ENCODE results near the gene APEX2. TPM values are rescaled to one million over a fixed set of nuclear protein-coding genes. Genes with fewer than 3 reads are reported as not detected.
A peak's percentile ranks its signal among the peaks of the same experiment; 100 is the strongest.

APEX2 gene
- total RNA-seq, 1 donor from 2014 or later: 15.0 TPM

DNA sequence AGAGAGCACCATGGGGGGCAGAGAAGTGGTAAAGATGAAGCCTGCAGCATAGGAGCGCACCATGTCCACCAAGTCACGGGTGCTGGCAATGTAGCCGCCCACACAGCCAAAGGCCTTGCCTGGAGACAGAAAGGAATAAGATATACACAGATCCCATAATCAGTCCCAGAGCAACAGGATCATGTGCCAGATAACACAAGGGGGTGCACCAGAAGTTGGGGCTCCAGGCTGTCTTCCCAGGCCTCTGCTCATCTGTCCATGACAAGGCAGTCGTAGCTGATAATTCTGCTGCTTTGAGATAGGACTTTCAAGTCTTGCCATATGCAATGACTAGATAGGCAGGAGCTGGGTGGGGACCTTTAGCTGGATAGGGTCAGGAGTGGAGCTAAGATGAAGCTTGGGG is 14.7 kb downstream of the APEX2 start:
- DNase-seq (ENCODE audit: low read depth): no peak
- Mint-ChIP-seq H3K36me3 (ENCODE audit: low read depth, unreplicated experiment) (no peaks in the 10 kb centered on the region), H3K27ac (ENCODE audit: unreplicated experiment) (no peak overlapping the region), H3K4me1 (ENCODE audit: low read depth, unreplicated experiment) (no peaks in the 10 kb centered on the region), H3K4me3 (ENCODE audit: unreplicated experiment) (no peak overlapping the region), H3K9me3 (ENCODE audit: unreplicated experiment) (no peaks in the 10 kb centered on the region), H3K27me3 (ENCODE audit: low read depth, unreplicated experiment) (no peaks in the 10 kb centered on the region)
- Histone ChIP-seq H3K4me2 (ENCODE audit: low read length) (no peak overlapping the region), H2AFZ (ENCODE audit: low read depth, low read length) (no peak overlapping the region), H3K79me2 (ENCODE audit: insufficient read depth, low read length) (no peaks in the 10 kb centered on the region), H3K27ac (ENCODE audit: low read depth, low read length) (no peak overlapping the region), H4K20me1 (ENCODE audit: insufficient read depth, low read length) (no peaks in the 10 kb centered on the region), H3K4me1 (ENCODE audit: insufficient read depth, low read length) (no peaks in the 10 kb centered on the region), H3K9ac (ENCODE audit: low read length) (no peak overlapping the region), H3K27me3 (ENCODE audit: insufficient read depth, low read length) (no peaks in the 10 kb centered on the region), H3K9me3 (ENCODE audit: insufficient read depth, low read depth, low read length) (no peaks in the 10 kb centered on the region), H3K4me3 (ENCODE audit: insufficient read depth, low read depth, low read length) (no peak overlapping the region), H3K36me3 (ENCODE audit: insufficient read depth, low read length) (no peaks in the 10 kb centered on the region)
- FAIRE-seq: no peak
- TF ChIP-seq EZH2 (IDR thresholded peaks at IDR 0.05; ENCODE audit: insufficient read depth, low read length): no peak
- TF ChIP-seq, protein P1, sequence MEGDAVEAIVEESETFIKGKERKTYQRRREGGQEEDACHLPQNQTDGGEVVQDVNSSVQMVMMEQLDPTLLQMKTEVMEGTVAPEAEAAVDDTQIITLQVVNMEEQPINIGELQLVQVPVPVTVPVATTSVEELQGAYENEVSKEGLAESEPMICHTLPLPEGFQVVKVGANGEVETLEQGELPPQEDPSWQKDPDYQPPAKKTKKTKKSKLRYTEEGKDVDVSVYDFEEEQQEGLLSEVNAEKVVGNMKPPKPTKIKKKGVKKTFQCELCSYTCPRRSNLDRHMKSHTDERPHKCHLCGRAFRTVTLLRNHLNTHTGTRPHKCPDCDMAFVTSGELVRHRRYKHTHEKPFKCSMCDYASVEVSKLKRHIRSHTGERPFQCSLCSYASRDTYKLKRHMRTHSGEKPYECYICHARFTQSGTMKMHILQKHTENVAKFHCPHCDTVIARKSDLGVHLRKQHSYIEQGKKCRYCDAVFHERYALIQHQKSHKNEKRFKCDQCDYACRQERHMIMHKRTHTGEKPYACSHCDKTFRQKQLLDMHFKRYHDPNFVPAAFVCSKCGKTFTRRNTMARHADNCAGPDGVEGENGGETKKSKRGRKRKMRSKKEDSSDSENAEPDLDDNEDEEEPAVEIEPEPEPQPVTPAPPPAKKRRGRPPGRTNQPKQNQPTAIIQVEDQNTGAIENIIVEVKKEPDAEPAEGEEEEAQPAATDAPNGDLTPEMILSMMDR (IDR thresholded peaks at IDR 0.05; ENCODE audit: insufficient read depth, low read depth, low read length): no peak

DNA sequence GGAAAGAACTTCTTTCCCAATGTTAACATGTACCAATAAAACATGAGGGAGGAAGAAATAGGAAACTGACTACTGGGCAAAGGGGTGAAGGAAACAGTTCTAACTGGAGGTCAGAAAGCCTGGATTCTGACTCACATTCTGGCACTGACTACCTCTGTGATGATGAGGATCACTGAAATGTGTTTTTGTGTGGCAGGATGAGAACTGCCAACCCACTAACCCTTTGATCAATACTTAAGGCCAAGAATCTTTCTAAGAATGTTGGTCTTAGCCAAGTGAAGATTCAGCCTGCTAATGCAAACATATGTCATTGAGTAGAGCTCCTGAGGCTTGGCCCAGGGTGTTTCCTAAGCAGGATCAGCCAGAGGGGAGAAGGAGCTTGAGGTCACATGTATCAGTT is 26.0 kb downstream of the APEX2 start:
- H3K4me3 Mint-ChIP-seq (ENCODE audit: unreplicated experiment): no peak overlapping the region

DNA sequence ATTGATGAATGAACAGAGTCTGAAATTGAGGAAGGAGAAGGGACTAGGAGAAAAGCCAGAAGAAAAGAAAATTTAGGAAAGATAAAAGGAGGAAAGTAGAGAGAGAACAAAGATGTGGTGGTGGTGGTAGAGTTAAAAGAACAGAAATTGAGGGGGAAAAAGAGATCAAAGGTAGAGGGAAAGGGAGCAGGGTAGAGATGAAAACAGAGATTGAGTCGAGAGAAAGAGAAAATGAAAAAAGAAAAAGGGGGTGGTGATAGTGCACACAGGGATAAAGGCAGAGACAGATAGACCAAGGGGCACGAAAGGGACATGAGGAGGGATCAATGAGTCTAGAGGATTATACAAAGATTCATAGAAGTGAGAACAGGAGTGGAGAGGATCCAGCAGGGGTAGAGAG is 26.7 kb downstream of the APEX2 start:
- Mint-ChIP-seq H3K4me1 (ENCODE audit: low read depth, unreplicated experiment) (peaks cover 6% of the 10 kb centered on the region), H3K27ac (ENCODE audit: unreplicated experiment) (no peak overlapping the region), H3K4me3 (ENCODE audit: unreplicated experiment) (no peak overlapping the region), H3K27me3 (ENCODE audit: low read depth, unreplicated experiment) (no peaks in the 10 kb centered on the region), H3K9me3 (ENCODE audit: unreplicated experiment) (peaks cover 4% of the 10 kb centered on the region), H3K36me3 (ENCODE audit: low read depth, unreplicated experiment) (no peaks in the 10 kb centered on the region)
- Histone ChIP-seq H3K36me3 (ENCODE audit: insufficient read depth, low read length) (no peaks in the 10 kb centered on the region), H3K4me1 (ENCODE audit: insufficient read depth, low read length) (no peaks in the 10 kb centered on the region), H3K9me3 (ENCODE audit: insufficient read depth, low read depth, low read length) (no peaks in the 10 kb centered on the region), H3K9ac (ENCODE audit: low read length) (no peak overlapping the region), H3K4me2 (ENCODE audit: low read length) (no peak overlapping the region), H3K79me2 (ENCODE audit: insufficient read depth, low read length) (no peaks in the 10 kb centered on the region), H3K4me3 (ENCODE audit: insufficient read depth, low read depth, low read length) (no peak overlapping the region), H3K27me3 (ENCODE audit: insufficient read depth, low read length) (no peaks in the 10 kb centered on the region), H2AFZ (ENCODE audit: low read depth, low read length) (no peak overlapping the region), H3K27ac (ENCODE audit: low read depth, low read length) (no peak overlapping the region), H4K20me1 (ENCODE audit: insufficient read depth, low read length) (no peaks in the 10 kb centered on the region)
- TF ChIP-seq, protein P1 (IDR thresholded peaks at IDR 0.05; ENCODE audit: insufficient read depth, low read depth, low read length): no peak
- no peak for TF ChIP-seq EZH2 (IDR thresholded peaks at IDR 0.05; ENCODE audit: insufficient read depth, low read length)
- FAIRE-seq (no peak), DNase-seq (ENCODE audit: low read depth) (no peak)

More for the DNA sequence above, 26.0 kb downstream of the APEX2 start:
- TF ChIP-seq, protein P1 (IDR thresholded peaks at IDR 0.05; ENCODE audit: insufficient read depth, low read depth, low read length): no peak
- TF ChIP-seq EZH2 (IDR thresholded peaks at IDR 0.05; ENCODE audit: insufficient read depth, low read length): no peak
- no peaks in the 10 kb centered on the region for H3K9me3 ChIP-seq (ENCODE audit: insufficient read depth, low read depth, low read length)
- Mint-ChIP-seq H3K27ac (ENCODE audit: unreplicated experiment) (no peak overlapping the region), H3K36me3 (ENCODE audit: low read depth, unreplicated experiment) (no peaks in the 10 kb centered on the region), H3K9me3 (ENCODE audit: unreplicated experiment) (peaks cover 4% of the 10 kb centered on the region), H3K4me1 (ENCODE audit: low read depth, unreplicated experiment) (peaks cover 6% of the 10 kb centered on the region), H3K27me3 (ENCODE audit: low read depth, unreplicated experiment) (no peaks in the 10 kb centered on the region)
- no peak overlapping the region for H3K9ac ChIP-seq (ENCODE audit: low read length)
- no peaks in the 10 kb centered on the region for H3K27me3 ChIP-seq (ENCODE audit: insufficient read depth, low read length)
- H3K27ac ChIP-seq (ENCODE audit: low read depth, low read length): no peak overlapping the region
- FAIRE-seq: peak; percentile 73
- H4K20me1 ChIP-seq (ENCODE audit: insufficient read depth, low read length): no peaks in the 10 kb centered on the region
- no peak overlapping the region for H3K4me2 ChIP-seq (ENCODE audit: low read length)
- no peaks in the 10 kb centered on the region for H3K36me3 ChIP-seq (ENCODE audit: insufficient read depth, low read length)
- peak; percentile 2 for DNase-seq (ENCODE audit: low read depth)
- no peak overlapping the region for H2AFZ ChIP-seq (ENCODE audit: low read depth, low read length)
- H3K4me1 ChIP-seq (ENCODE audit: insufficient read depth, low read length): no peaks in the 10 kb centered on the region
- H3K4me3 ChIP-seq (ENCODE audit: insufficient read depth, low read depth, low read length): no peak overlapping the region
- no peaks in the 10 kb centered on the region for H3K79me2 ChIP-seq (ENCODE audit: insufficient read depth, low read length)
